ENCODE results near the gene EIF2AK2. TPM values are rescaled to one million over a fixed set of nuclear protein-coding genes. Genes with fewer than 3 reads are reported as not detected.

EIF2AK2 gene
- total and polyA plus RNA-seq, 10 of the 15 experiments (the other 5 are each of a cell fraction or from before 2014, with no cell fraction given): 16.2 to 81.4 (median 63.3) TPM

GRCh38 chr2:37203708-37204107 lies 46.9 kb upstream of the EIF2AK2 start:
- no peak for DNase-seq (ENCODE audit: low read depth, low spot score)
- no TSS peak for BruUV-seq (replicated peaks)
- TF ChIP-seq YBX1 (IDR thresholded peaks at IDR 0.05) (no peak), CBX3 (IDR thresholded peaks at IDR 0.05; ENCODE audit: borderline replicate concordance, low read depth) (no peak), HDAC6 (IDR thresholded peaks at IDR 0.05; ENCODE audit: unreplicated experiment) (no peak), MEF2A (IDR thresholded peaks at IDR 0.05; ENCODE audit: insufficient read depth, low read depth, low read length) (no peak), ZNF384 (IDR thresholded peaks at IDR 0.05; ENCODE audit: borderline replicate concordance, low read depth, low read length) (no peak), KLF5 (IDR thresholded peaks at IDR 0.05; ENCODE audit: partially characterized antibody) (no peak), JUND (IDR thresholded peaks at IDR 0.05; ENCODE audit: low read depth, low read length) (no peak)
- no peak for FAIRE-seq
- Histone ChIP-seq H3K79me2 (ENCODE audit: control insufficient read depth, insufficient read depth, low read length) (peaks cover 21% of the 10 kb centered on the region), H3K4me1 (ENCODE audit: control insufficient read depth, insufficient read depth, low read length) (no peaks in the 10 kb centered on the region), H3K27ac (ENCODE audit: control insufficient read depth, insufficient read depth) (no peak overlapping the region), H4K20me1 (ENCODE audit: control insufficient read depth, insufficient read depth) (no peaks in the 10 kb centered on the region), H3K9ac (ENCODE audit: control insufficient read depth, insufficient read depth, low read length) (no peak overlapping the region), H3K27me3 (replicated peaks in 1 of 2; ENCODE audit: control insufficient read depth in 2 of 2, insufficient read depth in 2 of 2, low read length in 1 of 2) (no peaks in the 10 kb centered on the region), H3K4me2 (ENCODE audit: control insufficient read depth, insufficient read depth) (no peak overlapping the region), H2AFZ (ENCODE audit: control insufficient read depth, low read depth, low read length) (no peak overlapping the region), H3K9me3 (replicated peaks; ENCODE audit: control insufficient read depth, insufficient read depth, low read length) (peaks cover 14% of the 10 kb centered on the region), H3K4me3 (no peak overlapping the region), H3K36me3 (ENCODE audit: control insufficient read depth in 2 of 2, insufficient read depth in 2 of 2, low read length in 1 of 2) (peaks cover 4 to 41% of the 10 kb centered on the region in 2 experiments)
- POLR2A ChIA-PET: no interaction called here
- SMC1A ChIA-PET (ENCODE audit: uncharacterized antibody, unreplicated experiment): interaction anchor here (0.6 to 2.1 kb wide), 3 partner anchors 13 to 35 kb away, joined by 3 to 6 read pairs (median 3); no protein-coding TSS in a partner anchor
- RAD21 ChIA-PET (ENCODE audit: unreplicated experiment): no interaction called here
- WGBS (ENCODE audit: insufficient coverage, insufficient replicate concordance, low lambda C conversion rate, missing lambda C conversion rate): 96% methylated on average over 2 of the region's 2 CpGs
- intact Hi-C loops (cut with micrococcal nuclease; ENCODE audit: unreplicated experiment): no loop called here
- CTCF ChIA-PET: no interaction called here
- no peak for ATAC-seq
- in situ Hi-C loops (cut with MboI): no loop called here

DNA sequence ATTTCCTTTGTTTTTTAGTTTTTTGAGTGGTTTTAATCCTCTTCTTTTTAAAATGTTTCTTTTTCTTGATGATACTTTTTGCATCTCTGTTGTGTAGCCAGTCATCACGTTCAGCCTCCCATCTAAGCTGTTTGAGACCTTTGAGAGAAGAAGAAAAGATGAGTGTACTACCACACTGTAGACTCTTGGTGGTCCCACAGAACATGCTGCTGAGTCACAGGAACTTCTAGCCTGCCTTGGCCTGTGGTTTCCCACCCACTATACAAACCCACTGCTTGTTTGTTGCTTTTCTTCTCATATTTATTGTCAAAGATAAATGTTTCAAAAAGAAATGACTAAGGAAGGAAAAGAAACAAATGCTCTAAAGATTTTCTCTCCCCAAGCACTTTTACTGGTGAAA lies 45.0 kb upstream of the EIF2AK2 start:
- Histone ChIP-seq H2AFZ (ENCODE audit: control insufficient read depth, low read depth, low read length) (no peak overlapping the region), H4K20me1 (ENCODE audit: control insufficient read depth, insufficient read depth) (no peaks in the 10 kb centered on the region), H3K4me3 (no peak overlapping the region), H3K27me3 (replicated peaks in 1 of 2; ENCODE audit: control insufficient read depth in 2 of 2, insufficient read depth in 2 of 2, low read length in 1 of 2) (no peaks in the 10 kb centered on the region), H3K4me1 (ENCODE audit: control insufficient read depth, insufficient read depth, low read length) (peaks cover 5% of the 10 kb centered on the region; the same call in 1 of the 2 replicates), H3K79me2 (ENCODE audit: control insufficient read depth, insufficient read depth, low read length) (peaks cover 38% of the 10 kb centered on the region), H3K27ac (ENCODE audit: control insufficient read depth, insufficient read depth) (0 out of 2 replicates have a peak overlapping the region, but pooled peaks have one; percentile 24), H3K36me3 (ENCODE audit: control insufficient read depth in 2 of 2, insufficient read depth in 2 of 2, low read length in 1 of 2) (peaks cover 4 to 38% of the 10 kb centered on the region in 2 experiments), H3K9me3 (replicated peaks; ENCODE audit: control insufficient read depth, insufficient read depth, low read length) (peaks cover 9% of the 10 kb centered on the region), H3K9ac (ENCODE audit: control insufficient read depth, insufficient read depth, low read length) (no peak overlapping the region), H3K4me2 (ENCODE audit: control insufficient read depth, insufficient read depth) (no peak overlapping the region)
- in situ Hi-C loops (cut with MboI) (no loop called here), intact Hi-C loops (cut with micrococcal nuclease; ENCODE audit: unreplicated experiment) (no loop called here)
- ChIA-PET POLR2A (interaction anchor here (0.6 to 0.9 kb wide), 2 partner anchors 30 to 417 kb away, joined by 3 read pairs; partner anchors contain the start of gene NDUFAF7), SMC1A (ENCODE audit: uncharacterized antibody, unreplicated experiment) (interaction anchor here (1.2 to 1.7 kb wide), 2 partner anchors 17 to 22 kb away, joined by 3 to 4 read pairs; no protein-coding TSS in a partner anchor), CTCF (interaction anchor here (0.6 to 1.0 kb wide), 4 partner anchors 17 to 86 kb away, joined by 3 to 4 read pairs (median 3); partner anchors contain the start of genes CEBPZ and NDUFAF7), RAD21 (ENCODE audit: unreplicated experiment) (interaction anchor here (0.6 to 1.0 kb wide), 2 partner anchors 10 to 789 kb away, joined by 3 to 4 read pairs; no protein-coding TSS in a partner anchor)
- WGBS (ENCODE audit: insufficient coverage, insufficient replicate concordance, low lambda C conversion rate, missing lambda C conversion rate): 40% methylated on average over 1 of the region's 1 CpG
- TF ChIP-seq RUNX3 (IDR thresholded peaks at IDR 0.05; ENCODE audit: low read length): peak; percentile 55
- no peak for TF ChIP-seq CHD2 (IDR thresholded peaks at IDR 0.05; ENCODE audit: borderline replicate concordance, low read depth, low read length)
- no peak for TF ChIP-seq ZZZ3 (IDR thresholded peaks at IDR 0.05; ENCODE audit: control insufficient read depth, insufficient read length, low read depth)
- no peak for TF ChIP-seq EP300 (IDR thresholded peaks at IDR 0.05; ENCODE audit: borderline replicate concordance in 1 of 2, control insufficient read depth in 1 of 2, low read depth in 2 of 2, low read length in 2 of 2)
- TF ChIP-seq JUND (IDR thresholded peaks at IDR 0.05; ENCODE audit: low read depth, low read length): no peak
- TF ChIP-seq SUPT20H (IDR thresholded peaks at IDR 0.05; ENCODE audit: borderline replicate concordance, control insufficient read depth, low read depth, low read length): no peak
- TF ChIP-seq PAX5 (IDR thresholded peaks at IDR 0.05; ENCODE audit: borderline replicate concordance, low read depth, low read length): no peak
- TF ChIP-seq BHLHE40 (IDR thresholded peaks at IDR 0.05; ENCODE audit: borderline replicate concordance in 1 of 2, low read depth in 2 of 2, low read length in 1 of 2): no peak
- TF ChIP-seq, protein P1, sequence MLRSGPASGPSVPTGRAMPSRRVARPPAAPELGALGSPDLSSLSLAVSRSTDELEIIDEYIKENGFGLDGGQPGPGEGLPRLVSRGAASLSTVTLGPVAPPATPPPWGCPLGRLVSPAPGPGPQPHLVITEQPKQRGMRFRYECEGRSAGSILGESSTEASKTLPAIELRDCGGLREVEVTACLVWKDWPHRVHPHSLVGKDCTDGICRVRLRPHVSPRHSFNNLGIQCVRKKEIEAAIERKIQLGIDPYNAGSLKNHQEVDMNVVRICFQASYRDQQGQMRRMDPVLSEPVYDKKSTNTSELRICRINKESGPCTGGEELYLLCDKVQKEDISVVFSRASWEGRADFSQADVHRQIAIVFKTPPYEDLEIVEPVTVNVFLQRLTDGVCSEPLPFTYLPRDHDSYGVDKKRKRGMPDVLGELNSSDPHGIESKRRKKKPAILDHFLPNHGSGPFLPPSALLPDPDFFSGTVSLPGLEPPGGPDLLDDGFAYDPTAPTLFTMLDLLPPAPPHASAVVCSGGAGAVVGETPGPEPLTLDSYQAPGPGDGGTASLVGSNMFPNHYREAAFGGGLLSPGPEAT (IDR thresholded peaks at IDR 0.05; ENCODE audit: low read depth): no peak
- DNase-seq (ENCODE audit: low read depth, low spot score) (no peak), ATAC-seq (peak; percentile 21; the same call in 1 of the 3 replicates), FAIRE-seq (no peak)
- no TSS peak for BruUV-seq (replicated peaks)

Measured in GM12878 (cell line).